HEK293T (cell line): ENCODE measurements around the gene C20orf144.

Source experiments
- CTCF ChIA-PET: fragments of 350-600 bp; formaldehyde crosslinking; extraction: SDS; loops from one replicate; lab custom pipeline; 2021; ENCODE audit warnings: antibody characterized with exemption, inconsistent platforms; lab: Yijun Ruan, JAX
- POLR2A ChIA-PET: fragments of 350-600 bp; formaldehyde crosslinking; extraction: SDS; loops from one replicate; lab custom pipeline; 2020; ENCODE audit warnings: antibody characterized with exemption, inconsistent platforms; lab: Yijun Ruan, JAX
- DNase-seq: peaks from one replicate; pipeline ENCODE4 v3.0.0; 2012; ENCODE audit warnings: mixed read lengths; ENCODE audit errors: extremely low spot score
- ARNT ChIP-seq: fragments of 450-650 bp; IDR thresholded peaks from 2 replicates; pipeline ENCODE4 v1.6.1; 2017; ENCODE audit warnings: mild to moderate bottlenecking
- BHLHE40 ChIP-seq: fragments of 450-650 bp; IDR thresholded peaks from 2 replicates; pipeline ENCODE4 v1.6.1; 2016; ENCODE audit warnings: mild to moderate bottlenecking, moderate library complexity, borderline replicate concordance
- CTBP1 ChIP-seq: fragments of 450-650 bp; IDR thresholded peaks from 2 replicates; pipeline ENCODE4 v1.6.1; 2016; ENCODE audit warnings: borderline replicate concordance
- ELF4 ChIP-seq: fragments of 450-650 bp; IDR thresholded peaks from 2 replicates; pipeline ENCODE4 v1.6.1; 2017; ENCODE audit warnings: antibody characterized with exemption
- FOXA1 ChIP-seq: fragments of 450-650 bp; IDR thresholded peaks from 2 replicates; pipeline ENCODE4 v1.6.1; 2016; ENCODE audit warnings: mild to moderate bottlenecking
- FOXK2 ChIP-seq: fragments of 450-650 bp; IDR thresholded peaks from 2 replicates; pipeline ENCODE4 v1.6.1; 2016; ENCODE audit warnings: mild to moderate bottlenecking
- FOXM1 ChIP-seq: fragments of 450-650 bp; IDR thresholded peaks from 2 replicates; pipeline ENCODE4 v1.6.1; 2017; ENCODE audit warnings: mild to moderate bottlenecking, borderline replicate concordance
- HDGF ChIP-seq: fragments of 450-650 bp; IDR thresholded peaks from 2 replicates; pipeline ENCODE4 v1.6.1; 2017; ENCODE audit warnings: antibody characterized with exemption, borderline replicate concordance
- L3MBTL2 ChIP-seq: fragments of 450-650 bp; conservative IDR thresholded peaks from 2 replicates; pipeline ENCODE4 v1.6.1; 2016; ENCODE audit warnings: mild to moderate bottlenecking
- LEF1 ChIP-seq: fragments of 450-650 bp; IDR thresholded peaks from 2 replicates; pipeline ENCODE4 v1.6.1; 2017; ENCODE audit warnings: mild to moderate bottlenecking, borderline replicate concordance
- NFRKB ChIP-seq: fragments of 450-650 bp; IDR thresholded peaks from 2 replicates; pipeline ENCODE4 v1.6.1; 2016; ENCODE audit warnings: mild to moderate bottlenecking, moderate library complexity
- SP1 ChIP-seq: fragments of 450-650 bp; IDR thresholded peaks from 2 replicates; pipeline ENCODE4 v1.6.1; 2017
- SUZ12 ChIP-seq: fragments of 450-650 bp; IDR thresholded peaks from 2 replicates; pipeline ENCODE4 v1.6.1; 2016; ENCODE audit warnings: mild to moderate bottlenecking
- TARDBP ChIP-seq: fragments of 450-650 bp; IDR thresholded peaks from 2 replicates; pipeline ENCODE4 v1.6.1; 2016
- ZNF384 ChIP-seq: fragments of 450-650 bp; IDR thresholded peaks from 2 replicates; pipeline ENCODE4 v1.6.1; 2016
- TF ChIP-seq, protein P1 (sequence below): fragments of 450-650 bp; IDR thresholded peaks from 2 replicates; pipeline ENCODE4 v1.6.1; 2016

The C20orf144 gene

DNA sequence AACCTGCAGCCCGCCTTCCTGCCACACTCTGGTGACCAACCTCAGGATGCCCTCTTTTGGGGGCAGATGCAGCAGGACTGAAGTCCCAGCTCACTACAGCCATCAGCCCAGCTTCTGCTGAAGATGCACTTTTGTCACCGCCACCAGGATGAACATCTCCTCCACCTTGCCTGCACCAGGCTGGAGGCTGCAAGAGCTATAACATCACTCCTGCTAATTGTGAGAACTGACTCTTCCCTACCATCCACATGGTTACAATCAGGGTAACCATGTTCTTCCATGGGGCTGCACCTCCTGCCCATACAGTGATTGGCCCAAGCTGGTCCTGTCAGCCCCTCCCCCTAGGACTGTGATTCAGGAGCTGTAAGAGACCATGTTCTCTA lies 2.6 kb downstream of the C20orf144 start:
- no peak for DNase-seq
- POLR2A ChIA-PET: interaction anchor here (1.8 to 4.2 kb wide), 7 partner anchors 8 to 175 kb away, joined by 6 to 23 read pairs (median 17); partner anchors contain the start of genes CBFA2T2 and NECAB3
- TF ChIP-seq ELF4 (no peak), NFRKB (no peak), ARNT (no peak), L3MBTL2 (no peak), FOXA1 (no peak), SP1 (no peak), CTBP1 (no peak), FOXK2 (no peak), LEF1 (no peak), HDGF (no peak), BHLHE40 (no peak), SUZ12 (no peak), ZNF384 (no peak), FOXM1 (no peak), TARDBP (no peak)
- TF ChIP-seq, protein P1, sequence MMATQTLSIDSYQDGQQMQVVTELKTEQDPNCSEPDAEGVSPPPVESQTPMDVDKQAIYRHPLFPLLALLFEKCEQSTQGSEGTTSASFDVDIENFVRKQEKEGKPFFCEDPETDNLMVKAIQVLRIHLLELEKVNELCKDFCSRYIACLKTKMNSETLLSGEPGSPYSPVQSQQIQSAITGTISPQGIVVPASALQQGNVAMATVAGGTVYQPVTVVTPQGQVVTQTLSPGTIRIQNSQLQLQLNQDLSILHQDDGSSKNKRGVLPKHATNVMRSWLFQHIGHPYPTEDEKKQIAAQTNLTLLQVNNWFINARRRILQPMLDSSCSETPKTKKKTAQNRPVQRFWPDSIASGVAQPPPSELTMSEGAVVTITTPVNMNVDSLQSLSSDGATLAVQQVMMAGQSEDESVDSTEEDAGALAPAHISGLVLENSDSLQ: no peak
- CTCF ChIA-PET: no interaction called here

DNA sequence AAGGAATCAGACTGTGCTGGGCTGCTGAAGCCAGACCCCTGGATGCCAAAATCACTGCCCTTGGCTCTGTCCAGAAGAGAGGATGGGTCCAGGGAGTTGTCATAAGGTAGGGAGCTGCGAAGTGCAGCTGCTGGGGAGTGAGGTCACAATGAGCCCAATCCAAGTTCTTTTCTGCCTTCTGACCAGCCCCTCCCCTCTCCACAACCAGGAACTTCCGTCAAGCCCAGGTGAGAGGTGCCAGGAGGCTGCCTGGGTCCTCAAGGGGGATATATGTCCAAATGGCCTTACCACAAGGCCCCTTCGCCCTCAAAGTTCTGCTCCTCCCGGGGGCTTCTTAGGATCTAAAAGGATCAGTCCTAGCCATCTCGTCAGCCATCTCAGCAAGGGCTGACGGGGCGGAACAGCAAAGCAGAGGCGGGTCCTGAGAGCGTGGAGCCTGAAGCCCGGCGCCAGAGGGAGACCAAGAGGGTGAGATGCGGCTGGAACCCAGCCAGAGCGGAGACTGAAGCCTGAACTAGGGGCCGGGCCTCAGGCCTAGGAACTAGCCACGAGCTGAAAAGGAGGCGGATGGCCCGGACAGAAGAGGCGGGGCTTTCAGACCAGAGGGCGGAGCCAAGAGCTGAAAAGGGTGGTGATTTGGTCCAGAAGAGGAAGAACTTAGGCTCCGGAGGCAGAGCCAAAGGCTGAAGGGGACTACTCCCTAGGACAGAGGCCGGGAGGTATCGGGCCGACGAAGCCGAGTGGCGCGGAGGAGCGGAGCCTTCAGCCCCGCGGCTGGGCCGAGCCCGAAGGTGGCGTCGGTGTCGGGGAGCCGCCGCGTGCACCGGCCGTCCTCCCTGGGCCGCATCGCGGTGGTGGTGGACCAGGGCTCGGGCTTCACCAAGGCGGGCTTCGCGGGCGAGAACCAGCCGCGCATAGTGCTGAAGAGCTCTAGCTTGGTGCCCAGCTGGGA lies 4.4 kb downstream of the C20orf144 start, which contains the start of gene ACTL10:
ACTL10 (plus strand) TSS at position 651 of the 952 bp plus-strand sequence. CDS start 555 bp downstream, outside the sequence.
- CTCF ChIA-PET: no interaction called here
- TF ChIP-seq TARDBP: no peak
- TF ChIP-seq SP1: no peak
- DNase-seq: peak; percentile 68
- POLR2A ChIA-PET: interaction anchor here (1.4 kb wide), 1 partner anchor 177 kb away, joined by 3 read pairs; the partner anchor contains the start of gene CBFA2T2

DNA sequence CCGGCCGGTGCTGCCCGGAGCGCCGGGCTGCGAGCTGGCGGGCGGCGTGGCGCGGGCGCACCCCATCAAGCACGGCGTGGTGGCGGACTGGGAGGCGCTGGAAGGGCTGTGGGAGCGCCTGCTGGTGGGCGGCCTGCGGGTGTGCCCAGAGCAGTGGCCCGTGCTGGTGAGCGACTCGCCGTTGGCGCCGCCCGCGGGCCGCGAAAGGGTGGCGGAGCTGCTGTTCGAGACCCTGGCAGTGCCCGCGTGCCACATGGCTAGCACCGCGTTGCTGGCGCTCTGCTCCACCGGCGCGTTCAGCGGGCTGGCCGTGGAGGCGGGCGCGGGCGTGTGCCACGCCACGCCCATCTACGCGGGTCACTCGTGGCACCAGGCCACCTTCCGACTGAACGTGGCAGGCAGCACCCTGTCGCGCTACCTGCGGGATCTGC lies 5.1 kb downstream of the C20orf144 start:
- DNase-seq: no peak
- ChIA-PET CTCF (no interaction called here), POLR2A (interaction anchor here (1.4 kb wide), 1 partner anchor 177 kb away, joined by 3 read pairs; the partner anchor contains the start of gene CBFA2T2)
- TF ChIP-seq FOXA1 (no peak), SP1 (no peak), BHLHE40 (no peak), FOXM1 (no peak), HDGF (no peak), LEF1 (no peak), FOXK2 (no peak), NFRKB (no peak), ARNT (no peak), CTBP1 (no peak), TARDBP (no peak)
- TF ChIP-seq, protein P1: no peak

DNA sequence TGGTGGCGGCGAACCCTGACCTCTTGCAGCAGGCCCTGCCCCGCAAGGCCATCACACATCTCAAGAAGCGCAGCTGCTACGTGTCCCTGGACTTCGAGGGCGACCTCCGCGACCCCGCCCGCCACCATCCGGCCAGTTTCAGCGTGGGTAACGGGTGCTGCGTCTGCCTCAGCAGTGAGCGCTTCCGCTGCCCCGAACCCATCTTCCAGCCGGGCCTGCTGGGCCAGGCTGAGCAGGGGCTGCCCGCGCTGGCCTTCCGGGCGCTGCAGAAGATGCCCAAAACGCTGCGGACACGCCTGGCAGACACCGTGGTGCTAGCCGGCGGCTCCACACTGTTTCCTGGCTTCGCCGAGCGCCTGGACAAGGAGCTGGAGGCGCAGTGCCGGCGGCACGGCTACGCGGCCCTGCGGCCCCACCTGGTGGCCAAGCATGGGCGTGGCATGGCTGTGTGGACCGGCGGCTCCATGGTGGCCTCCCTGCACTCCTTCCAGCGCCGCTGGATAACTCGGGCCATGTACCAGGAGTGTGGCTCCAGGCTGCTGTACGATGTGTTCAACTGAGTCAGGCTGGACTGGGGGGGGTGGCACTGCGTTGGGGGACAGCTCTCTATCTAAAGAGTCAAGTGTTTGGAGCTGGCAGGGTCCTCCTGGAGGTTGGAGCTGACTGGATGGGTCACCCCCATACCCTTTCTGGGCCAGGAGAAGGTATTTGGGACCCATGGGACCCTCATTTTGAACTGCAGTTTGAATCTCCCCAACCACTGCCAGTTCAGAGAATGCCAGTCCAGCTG lies 5.7 kb downstream of the C20orf144 start:
- TF ChIP-seq ARNT: no peak
- no peak for TF ChIP-seq HDGF
- TF ChIP-seq, protein P1: no peak
- no peak for TF ChIP-seq NFRKB
- TF ChIP-seq SUZ12: no peak
- TF ChIP-seq LEF1: no peak
- no peak for TF ChIP-seq BHLHE40
- TF ChIP-seq ZNF384: no peak
- no peak for TF ChIP-seq FOXK2
- TF ChIP-seq SP1: no peak
- no peak for TF ChIP-seq L3MBTL2
- no peak for TF ChIP-seq FOXM1
- no peak for TF ChIP-seq CTBP1
- no peak for TF ChIP-seq FOXA1
- no peak for TF ChIP-seq ELF4
- no peak for TF ChIP-seq TARDBP
- peak; percentile 64 for DNase-seq
- ChIA-PET POLR2A (interaction anchor here (1.4 kb wide), 1 partner anchor 178 kb away, joined by 3 read pairs; the partner anchor contains the start of gene CBFA2T2), CTCF (no interaction called here)

DNA sequence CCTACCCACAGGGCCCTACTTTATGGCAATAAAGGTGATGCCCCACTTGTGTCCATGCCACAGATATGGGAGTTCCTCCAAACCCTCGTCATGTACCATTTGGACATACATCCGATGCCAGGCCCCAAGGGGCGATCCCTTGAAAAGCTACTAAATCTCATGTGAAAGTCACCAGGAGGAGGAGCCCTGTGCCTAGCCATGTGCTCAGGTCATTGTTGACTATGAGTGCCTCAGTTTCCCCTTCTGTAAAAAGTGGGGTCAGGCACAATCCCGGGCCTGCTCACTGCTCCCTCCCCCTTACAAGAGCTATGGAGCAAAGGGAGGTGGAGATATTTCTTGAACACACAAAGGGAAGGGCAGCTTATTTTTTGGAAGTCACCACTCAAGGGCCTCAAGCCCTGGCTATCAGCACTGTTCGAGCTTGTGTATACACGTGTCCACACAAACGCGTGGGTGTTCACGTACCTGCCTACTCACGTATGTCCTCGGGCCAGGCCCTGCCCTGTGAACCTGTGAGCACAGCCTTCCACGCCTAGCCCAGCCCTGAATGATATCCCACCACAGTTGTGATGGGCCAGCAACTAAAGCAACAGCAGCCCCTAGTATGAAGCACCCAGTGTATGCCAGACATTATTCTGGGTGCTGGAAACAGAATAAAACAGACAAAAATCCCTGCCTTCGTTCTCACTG lies 6.5 kb downstream of the C20orf144 start:
- DNase-seq: no peak
- ChIA-PET POLR2A (interaction anchor here (0.7 to 1.4 kb wide), 3 partner anchors 14 to 243 kb away, joined by 3 read pairs; partner anchors contain the start of gene CBFA2T2), CTCF (no interaction called here)
- no peak for TF ChIP-seq ELF4
- no peak for TF ChIP-seq FOXM1
- TF ChIP-seq SUZ12: no peak
- no peak for TF ChIP-seq TARDBP
- no peak for TF ChIP-seq LEF1
- TF ChIP-seq, protein P1: no peak
- TF ChIP-seq NFRKB: no peak
- TF ChIP-seq L3MBTL2: no peak
